Activated CD4-positive, alpha-beta T cell treated with anti-CD3 and anti-CD28 coated beads, Interleukin-2, amount 50 U/mL, for 16 hours (primary cell): ENCODE results near the gene MRPL46.
"Not testable (repeated sequence)": the region's sequence is repeated elsewhere in the genome, so short reads cannot be mapped to it uniquely, and the experiment has no call there.

Experiments
- DNase-seq: peaks from one replicate; pipeline ENCODE4 v3.0.0-alpha.2; 2020

MRPL46 gene

GRCh38 chr15:88477904-88478303, 10.7 kb upstream of the MRPL46 start:
- no peak for DNase-seq

DNA sequence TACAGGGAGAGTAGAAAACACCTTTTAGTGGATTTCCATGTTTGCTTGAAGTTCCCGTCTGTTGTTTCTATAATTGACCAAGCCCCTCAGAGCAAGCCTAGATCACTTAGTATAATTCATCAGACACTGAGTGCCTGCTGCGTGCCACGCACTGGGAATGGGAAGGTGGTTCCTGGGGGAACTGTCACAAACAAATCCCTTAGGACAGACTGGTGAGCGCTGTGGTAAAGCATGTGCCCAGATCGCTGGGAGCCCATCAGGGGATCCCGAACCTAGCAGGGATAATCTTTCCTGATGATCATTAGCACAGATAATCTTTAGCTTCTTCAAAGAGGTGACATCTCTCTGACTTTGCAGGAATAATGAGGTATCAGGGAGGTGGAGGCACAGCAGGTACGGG, 9.9 kb upstream of the MRPL46 start:
- DNase-seq: no peak

GRCh38 chr15:88476635-88477060, 9.5 kb upstream of the MRPL46 start:
- DNase-seq: peak; percentile 16

- DNase-seq: not testable (repeated sequence)
Measured at GRCh38 chr15:88473661-88474293, 6.6 kb upstream of the MRPL46 start.

- peak; percentile 25 for DNase-seq
Measured at GRCh38 chr15:88472225-88472624, 5.0 kb upstream of the MRPL46 start.

GRCh38 chr15:88470625-88471372, 3.6 kb upstream of the MRPL46 start:
- no peak for DNase-seq

DNA sequence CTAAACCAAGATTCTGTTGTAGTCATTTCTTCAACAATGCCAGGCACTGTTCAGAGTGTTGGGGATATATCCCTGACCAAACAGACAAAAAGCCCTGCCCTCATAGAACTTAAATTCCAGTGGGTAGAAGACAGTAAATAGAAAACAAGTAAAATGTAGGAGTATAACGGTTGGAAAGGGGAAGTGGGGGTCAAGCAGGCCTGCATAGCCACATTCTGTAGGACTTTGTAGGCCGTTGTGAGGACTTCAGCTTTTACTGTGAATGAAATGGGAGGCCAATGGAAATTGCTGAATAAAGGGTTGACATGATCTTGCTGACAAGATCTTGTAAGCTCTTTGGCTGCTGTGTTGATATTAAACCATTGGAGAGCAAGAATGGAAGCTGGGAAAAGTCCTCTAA, 2.1 kb upstream of the MRPL46 start:
- DNase-seq: no peak

- DNase-seq: not testable (repeated sequence)
Measured at GRCh38 chr15:88468721-88469120, 1.5 kb upstream of the MRPL46 start.

DNA sequence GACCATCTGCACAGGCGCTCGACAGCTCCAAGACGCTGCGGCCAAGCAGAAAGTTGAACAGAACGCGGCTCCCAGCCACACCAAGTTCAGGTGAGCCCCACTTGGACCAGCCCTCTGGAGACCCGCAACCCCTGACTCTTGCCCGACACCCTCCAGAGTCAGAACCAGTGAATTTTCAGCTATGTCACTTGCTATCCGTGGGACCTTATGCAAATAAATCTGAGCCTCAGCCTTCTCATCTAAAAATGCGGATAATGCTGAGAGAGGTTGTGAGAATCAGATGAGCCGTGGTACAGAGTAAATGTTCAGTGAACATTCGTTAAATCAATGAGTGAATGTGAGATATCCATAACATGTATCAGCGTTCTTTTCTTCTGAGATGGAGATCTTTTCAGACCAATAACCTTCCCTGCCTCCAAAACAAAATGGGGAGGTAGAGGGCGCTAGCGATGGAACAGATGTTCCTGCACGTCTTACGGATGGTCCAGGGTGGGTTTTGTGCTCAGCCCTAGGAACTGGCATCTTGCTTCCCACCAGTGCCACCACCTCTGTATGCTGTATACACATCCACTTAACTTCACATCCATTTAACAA, 844 bp upstream of the MRPL46 start:
- DNase-seq: no peak

DNA sequence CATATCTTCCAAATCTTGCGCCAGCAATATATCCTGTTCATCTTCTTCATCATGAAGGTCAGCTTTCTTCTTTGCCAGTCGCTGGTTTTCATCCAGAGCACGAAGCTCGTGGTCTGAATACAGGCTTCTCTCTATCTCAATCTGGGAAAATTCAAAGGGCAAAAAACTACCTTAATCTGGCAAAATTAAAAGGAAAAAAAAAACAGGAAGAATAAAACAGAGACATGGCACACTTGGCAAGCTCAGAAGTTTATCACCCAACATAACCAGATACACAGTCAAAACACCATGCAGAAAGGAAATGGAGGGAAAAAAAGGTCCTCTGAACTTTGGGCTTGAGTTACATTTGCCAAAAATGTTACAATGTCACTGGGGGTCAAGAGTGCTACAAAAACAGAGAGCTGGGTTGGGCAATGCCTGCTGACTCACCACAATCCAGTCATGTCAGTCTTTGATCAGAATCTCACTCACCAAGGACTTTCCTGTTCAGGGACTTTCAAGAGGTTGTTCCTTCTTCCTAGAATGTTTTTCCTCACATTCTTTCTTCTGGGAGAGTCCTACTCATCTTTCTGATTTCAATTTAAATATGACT, 1.5 kb downstream of the MRPL46 start:
- peak; percentile 52 for DNase-seq

DNA sequence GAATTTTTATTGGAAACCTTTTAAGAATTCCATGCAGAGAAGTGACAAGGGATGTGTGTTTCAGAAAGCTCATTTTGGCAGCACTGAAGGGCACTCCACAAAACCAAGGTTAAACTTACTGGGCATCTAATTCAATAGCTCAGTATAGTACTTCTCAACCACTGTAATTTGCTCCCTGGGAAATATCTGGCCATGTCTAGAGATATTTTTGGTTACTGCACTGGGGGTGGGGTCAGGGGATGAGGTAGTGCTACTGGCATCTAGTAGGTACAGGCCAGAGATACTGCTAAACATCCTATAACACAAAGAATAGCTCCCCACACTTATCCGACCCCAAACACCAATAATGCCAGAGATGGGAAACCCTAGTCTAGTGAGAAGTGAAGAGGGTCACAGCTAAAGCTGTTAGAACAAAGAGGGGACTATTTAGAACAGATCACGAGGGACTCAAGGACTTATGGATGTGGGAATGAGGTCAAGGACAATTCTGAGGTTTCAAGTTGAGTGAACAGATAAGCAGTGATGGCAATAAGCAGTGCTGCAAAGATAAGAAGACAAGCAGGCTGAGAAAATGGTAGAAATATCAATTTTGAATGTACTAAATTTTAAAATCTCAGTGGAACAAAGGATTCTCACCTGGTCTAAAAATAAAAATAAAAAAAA, 3.2 kb downstream of the MRPL46 start:
- no peak for DNase-seq

GRCh38 chr15:88456733-88457132, 10.5 kb downstream of the MRPL46 start:
- no peak for DNase-seq

GRCh38 chr15:88454867-88455810, 12.0 kb downstream of the MRPL46 start:
- peak; percentile 49 for DNase-seq

- no peak for DNase-seq
Measured at GRCh38 chr15:88454236-88454635, 13.0 kb downstream of the MRPL46 start.

- no peak for DNase-seq
Measured at GRCh38 chr15:88453651-88454050, 13.5 kb downstream of the MRPL46 start.

DNA sequence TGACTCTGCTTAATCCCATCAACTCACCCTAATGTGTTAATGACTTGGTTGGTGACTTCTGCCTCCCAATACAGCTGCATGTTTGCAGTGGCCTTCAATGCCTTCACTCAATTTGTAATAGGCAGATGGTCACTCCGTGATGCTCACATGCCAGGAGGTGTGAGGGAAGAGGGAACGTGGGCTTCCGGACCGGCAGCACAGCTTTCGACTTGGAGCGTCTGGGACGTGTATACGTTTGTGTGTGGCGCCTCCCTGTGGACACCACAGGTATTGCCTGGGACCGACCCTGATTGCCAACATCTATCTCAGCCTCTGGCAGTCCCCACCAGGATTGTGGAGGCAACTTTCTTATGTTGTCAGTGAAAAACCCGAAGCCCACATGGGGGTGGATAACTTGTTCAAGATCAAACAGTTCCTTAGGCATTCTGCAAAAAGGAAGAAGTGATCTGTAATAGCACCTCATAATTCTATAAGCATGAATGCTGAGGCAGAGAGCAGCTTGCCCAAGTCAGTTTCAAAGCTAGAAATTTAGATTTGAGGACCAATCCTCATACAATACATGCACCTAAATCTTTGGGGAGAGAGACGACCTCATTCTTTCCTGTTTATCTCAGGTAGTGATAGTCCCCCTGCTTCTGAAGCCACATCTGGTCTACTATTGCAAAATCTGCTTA, 16.9 kb downstream of the MRPL46 start:
- DNase-seq: peak; percentile 78

DNA sequence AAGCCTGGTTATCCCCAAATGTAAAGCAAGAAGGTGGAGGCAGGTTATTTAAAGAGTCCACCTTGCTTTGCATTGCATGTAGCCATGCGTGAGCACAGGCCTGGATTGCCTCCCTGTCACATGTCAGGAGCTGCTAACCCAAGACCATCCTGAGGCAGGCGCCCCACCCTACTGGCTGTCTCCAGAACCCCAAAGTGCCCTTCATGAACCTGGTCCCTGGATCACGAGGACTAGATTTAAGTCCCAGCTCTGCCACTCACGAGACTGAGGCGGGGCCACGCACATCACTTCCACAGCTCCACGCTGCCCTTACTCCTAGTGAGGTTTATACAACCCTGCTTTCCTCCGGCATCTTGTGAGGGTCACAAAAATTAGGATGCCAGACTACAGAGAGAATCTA, 17.6 kb downstream of the MRPL46 start:
- DNase-seq: no peak

GRCh38 chr15:88448991-88449461, 18.2 kb downstream of the MRPL46 start:
- no peak for DNase-seq

- DNase-seq: no peak
Measured at GRCh38 chr15:88447741-88448140, 19.4 kb downstream of the MRPL46 start.

DNA sequence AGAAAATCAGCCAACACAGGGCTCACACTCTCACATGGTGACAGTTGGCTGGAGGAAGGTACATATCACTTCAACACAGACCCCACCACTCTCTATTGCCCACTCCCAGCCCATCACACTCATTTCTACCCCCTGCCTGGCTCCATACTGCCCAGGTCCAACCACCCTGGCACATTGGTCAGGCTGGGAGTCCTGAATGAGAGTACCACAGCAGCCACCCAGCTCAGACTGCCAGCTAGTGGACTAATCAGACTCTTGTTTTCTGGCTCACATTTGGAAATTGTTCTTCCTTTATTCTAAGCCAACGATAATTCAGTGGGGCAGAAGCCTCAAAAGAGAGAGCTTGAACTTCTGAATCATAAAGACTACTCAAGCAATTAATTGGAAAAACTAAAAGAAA, 20.0 kb downstream of the MRPL46 start:
- DNase-seq: no peak

GRCh38 chr15:88441076-88441730, 26.0 kb downstream of the MRPL46 start:
- DNase-seq: no peak
